NCI-H2171 (cell line): ENCODE data around the gene MIA.
"Not testable (repeated sequence)": the region's sequence is repeated elsewhere in the genome, so short reads cannot be mapped to it uniquely, and the experiment has no call there.

ENCODE experiments used
- DNase-seq: peaks from one replicate; lab custom pipeline; 2025; lab: John Stamatoyannopoulos, UW

Gene MIA

GRCh38 chr19:40750874-40751537 is 24.3 kb upstream of the MIA start, which contains the start of gene SNRPA:
Gene SNRPA, plus strand, starts transcription at chr19:40751203. Its CDS starts 206 bp downstream, at chr19:40751409.
- DNase-seq, result peak; percentile 98

GRCh38 chr19:40752257-40752781 is 23.0 kb upstream of the MIA start:
- DNase-seq, result no peak

GRCh38 chr19:40754611-40755247 is 20.6 kb upstream of the MIA start:
- DNase-seq, result no peak

- no peak for DNase-seq
These were observed 20.1 kb upstream of the MIA start for GRCh38 chr19:40755248-40755624.

- no peak for DNase-seq
These were observed 19.5 kb upstream of the MIA start for GRCh38 chr19:40755791-40756190.

GRCh38 chr19:40756502-40757110 is 18.7 kb upstream of the MIA start:
- DNase-seq, result no peak

- DNase-seq, result no peak
These were observed 16.8 kb upstream of the MIA start for GRCh38 chr19:40758491-40758890.

- DNase-seq, result no peak
These were observed 16.0 kb upstream of the MIA start for GRCh38 chr19:40759352-40759751.

GRCh38 chr19:40762754-40763470 is 12.4 kb upstream of the MIA start:
- DNase-seq, result no peak

GRCh38 chr19:40763526-40763925 is 11.8 kb upstream of the MIA start:
- DNase-seq, result no peak

GRCh38 chr19:40763963-40764362 is 11.4 kb upstream of the MIA start:
- DNase-seq, result no peak

- not testable (repeated sequence) for DNase-seq
These were observed 8.9 kb upstream of the MIA start for GRCh38 chr19:40766385-40766784.

GRCh38 chr19:40768869-40769268 is 6.5 kb upstream of the MIA start:
- DNase-seq, result no peak

- peak; percentile 5 for DNase-seq
These were observed 4.0 kb upstream of the MIA start for GRCh38 chr19:40771101-40771862.

GRCh38 chr19:40775632-40776022 is 306 bp downstream of the MIA start:
- DNase-seq, result no peak

- no peak for DNase-seq
These were observed 1.0 kb downstream of the MIA start for GRCh38 chr19:40776364-40776763.

- DNase-seq, result peak; percentile 67
These were observed 1.8 kb downstream of the MIA start for GRCh38 chr19:40776932-40777644.

- no peak for DNase-seq
These were observed 2.3 kb downstream of the MIA start for GRCh38 chr19:40777645-40777936.

- DNase-seq, result peak; percentile 99
These were observed 2.8 kb downstream of the MIA start, which contains the start of gene RAB4B for GRCh38 chr19:40777937-40778705. Gene RAB4B, plus strand, starts transcription at chr19:40778247. Its CDS starts 129 bp downstream, at chr19:40778376.

GRCh38 chr19:40778706-40779284 is 3.5 kb downstream of the MIA start:
- no peak for DNase-seq
